HG03095 (cell line): ENCODE measurements around the gene SPINT4.
"Not testable (repeated sequence)": the region's sequence is repeated elsewhere in the genome, so short reads cannot be mapped to it uniquely, and the experiment has no call there.

Experiments used
- ATAC-seq: cut with Tn5 transposase; IDR thresholded peaks from one replicate; pipeline ENCODE4 v1.9.1; 2021; ENCODE audit warnings: moderate library complexity; ENCODE audit not compliant: unreplicated experiment

Gene SPINT4

DNA sequence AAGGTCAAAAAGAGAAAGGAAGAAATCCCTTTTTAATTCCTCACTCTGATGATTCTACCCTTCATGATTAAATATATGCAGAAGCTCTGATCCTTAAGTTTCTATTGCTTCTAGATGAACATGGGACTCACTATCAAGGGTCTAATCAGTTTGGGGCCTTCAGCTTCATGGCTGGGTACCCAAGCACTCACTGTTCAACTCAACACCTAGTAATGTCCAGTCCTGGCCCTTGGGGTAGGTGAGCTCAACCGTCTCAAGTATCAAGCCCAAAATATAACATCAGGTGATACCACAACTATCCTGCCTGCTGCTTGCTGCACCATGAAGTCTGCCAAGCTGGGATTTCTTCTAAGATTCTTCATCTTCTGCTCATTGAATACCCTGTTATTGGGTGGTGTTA lies at the start of gene SPINT4:
SPINT4 (plus strand) TSS at position 301 of the 400 bp plus-strand sequence; CDS start at position 322, 21 bp downstream.
- ATAC-seq = no peak

DNA sequence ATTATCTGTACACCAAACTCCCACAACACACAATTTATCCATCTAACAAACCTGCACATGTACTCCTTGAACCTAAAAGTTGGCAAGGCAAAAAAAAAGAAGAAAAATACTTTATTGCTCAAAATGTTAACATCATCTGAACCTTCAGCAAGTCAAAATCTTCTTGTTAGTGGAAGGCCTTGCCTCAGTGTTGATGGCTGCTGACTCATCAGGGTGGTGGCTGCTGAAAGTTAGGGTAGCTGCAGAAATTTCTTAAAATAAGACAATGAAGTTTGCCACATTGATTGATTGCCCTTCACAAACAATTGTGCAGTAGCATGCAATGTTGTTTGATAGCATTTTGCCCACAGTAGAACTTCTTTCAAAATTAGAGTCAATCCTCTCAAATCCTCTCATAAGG lies 49.4 kb upstream of the SPINT4 start:
- ATAC-seq = no peak

DNA sequence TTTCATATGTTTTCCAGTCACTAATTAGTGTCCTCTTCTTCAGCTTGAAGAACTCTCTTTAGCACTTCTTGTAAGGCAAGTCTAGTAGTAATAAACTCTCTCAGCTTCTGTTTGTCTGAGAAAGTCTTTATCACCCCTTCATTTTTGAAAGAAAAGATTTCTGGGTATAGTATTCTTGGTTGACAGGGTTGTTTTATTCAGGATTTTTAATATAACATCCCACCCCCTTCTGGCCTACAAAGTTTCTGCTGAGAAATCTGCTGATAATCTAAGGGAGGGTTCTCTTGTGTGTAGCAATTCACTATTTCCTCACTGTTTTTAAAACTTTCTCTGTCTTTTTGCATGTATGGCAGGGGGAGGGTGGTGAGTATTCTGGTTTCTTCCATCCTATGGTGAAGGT lies 42.5 kb upstream of the SPINT4 start:
- ATAC-seq = no peak

DNA sequence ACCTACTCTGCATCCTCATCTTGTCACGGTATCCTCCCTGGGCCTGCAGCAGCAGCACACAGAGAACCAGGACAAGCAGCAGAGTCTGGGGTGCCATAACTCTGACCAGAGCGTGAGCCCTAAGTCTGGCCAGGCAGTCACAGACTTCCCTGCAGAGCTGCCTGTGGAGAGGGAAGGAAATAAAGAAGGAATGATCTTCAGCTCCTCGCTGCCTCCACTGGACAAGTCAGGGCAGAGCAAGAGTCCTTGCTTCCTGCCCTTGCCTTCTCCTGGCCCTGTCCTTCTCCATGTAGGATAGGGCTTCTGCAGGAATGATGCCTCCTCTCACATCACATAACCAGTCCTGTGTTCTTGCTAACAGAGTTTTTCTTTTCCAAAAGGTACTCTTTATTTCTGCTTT lies 36.3 kb upstream of the SPINT4 start:
- ATAC-seq = no peak

DNA sequence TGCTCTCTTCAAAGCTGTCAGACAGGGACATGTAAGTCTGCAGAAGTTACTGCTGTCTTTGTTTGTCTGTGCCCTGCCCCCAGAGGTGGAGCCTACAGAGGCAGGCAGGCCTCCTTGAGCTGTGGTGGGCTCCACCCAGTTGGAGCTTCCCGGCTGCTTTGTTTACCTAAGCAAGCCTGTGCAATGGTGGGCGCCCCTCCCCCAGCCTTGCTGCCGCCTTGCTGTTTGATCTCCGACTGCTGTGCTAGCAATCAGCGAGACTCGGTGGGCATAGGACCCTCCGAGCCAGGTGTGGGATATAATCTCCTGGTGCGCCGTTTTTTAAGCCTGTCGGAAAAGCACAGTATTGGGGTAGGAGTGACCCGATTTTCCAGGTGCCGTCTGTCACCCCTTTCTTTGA lies 28.8 kb upstream of the SPINT4 start:
- ATAC-seq = not testable (repeated sequence)

DNA sequence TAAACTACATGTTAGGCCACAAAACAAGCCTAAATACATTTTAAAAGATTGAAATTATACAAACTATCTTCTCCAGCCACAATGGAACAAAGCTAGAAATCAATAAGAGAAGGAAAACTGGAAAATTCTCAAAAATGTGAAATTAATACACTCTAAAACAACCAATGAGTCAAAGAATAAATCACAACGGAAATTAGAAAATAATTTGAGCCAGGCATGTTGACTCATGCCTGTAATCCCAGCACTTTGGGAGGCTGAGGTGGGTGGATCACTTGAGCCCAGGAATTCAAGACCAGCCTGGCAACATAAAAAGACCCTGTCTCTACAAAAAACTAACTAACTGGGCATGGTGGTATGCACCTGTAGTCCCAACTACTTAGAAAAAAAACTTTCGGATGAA lies 26.7 kb upstream of the SPINT4 start:
- ATAC-seq = no peak

DNA sequence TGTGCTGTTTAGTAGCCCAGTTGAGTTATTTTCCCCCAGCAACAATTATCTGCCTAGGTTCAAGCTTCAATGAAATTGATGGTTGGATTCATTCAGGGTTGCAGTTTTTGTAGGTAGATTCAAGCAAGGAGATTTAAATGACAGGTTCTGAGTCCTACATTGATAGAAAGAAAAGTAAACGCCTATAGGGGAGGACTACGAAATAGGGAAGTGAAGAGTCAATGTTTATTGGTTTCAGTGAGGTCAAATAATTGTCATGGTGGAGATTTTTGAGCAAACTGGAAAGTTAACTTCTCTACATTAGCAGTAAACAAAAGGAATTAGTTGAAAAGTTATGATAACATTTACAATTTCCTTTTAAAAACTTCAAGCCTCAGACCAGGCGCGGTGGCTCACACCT lies 21.0 kb upstream of the SPINT4 start:
- no peak for ATAC-seq

DNA sequence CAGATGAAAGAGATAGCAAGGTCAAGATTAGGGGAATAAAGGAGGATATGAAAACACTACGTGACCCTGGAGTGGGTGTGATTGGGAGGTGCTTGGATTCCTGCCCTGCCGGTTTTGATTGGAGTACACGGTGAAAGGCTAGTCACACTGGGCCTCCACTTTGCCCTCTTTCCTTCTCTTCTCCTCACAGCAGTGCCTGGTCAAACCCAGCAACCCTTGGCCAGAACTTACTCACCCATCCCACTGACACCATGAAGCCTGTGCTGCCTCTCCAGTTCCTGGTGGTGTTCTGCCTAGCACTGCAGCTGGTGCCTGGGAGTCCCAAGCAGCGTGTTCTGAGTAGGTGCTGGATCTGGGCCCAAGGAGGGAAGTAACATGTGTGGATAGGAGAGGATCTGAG lies 20.3 kb upstream of the SPINT4 start, which contains the start of gene WFDC13:
WFDC13 (plus strand) TSS at position 166 of the 400 bp plus-strand sequence; CDS start at position 252, 86 bp downstream.
- no peak for ATAC-seq

DNA sequence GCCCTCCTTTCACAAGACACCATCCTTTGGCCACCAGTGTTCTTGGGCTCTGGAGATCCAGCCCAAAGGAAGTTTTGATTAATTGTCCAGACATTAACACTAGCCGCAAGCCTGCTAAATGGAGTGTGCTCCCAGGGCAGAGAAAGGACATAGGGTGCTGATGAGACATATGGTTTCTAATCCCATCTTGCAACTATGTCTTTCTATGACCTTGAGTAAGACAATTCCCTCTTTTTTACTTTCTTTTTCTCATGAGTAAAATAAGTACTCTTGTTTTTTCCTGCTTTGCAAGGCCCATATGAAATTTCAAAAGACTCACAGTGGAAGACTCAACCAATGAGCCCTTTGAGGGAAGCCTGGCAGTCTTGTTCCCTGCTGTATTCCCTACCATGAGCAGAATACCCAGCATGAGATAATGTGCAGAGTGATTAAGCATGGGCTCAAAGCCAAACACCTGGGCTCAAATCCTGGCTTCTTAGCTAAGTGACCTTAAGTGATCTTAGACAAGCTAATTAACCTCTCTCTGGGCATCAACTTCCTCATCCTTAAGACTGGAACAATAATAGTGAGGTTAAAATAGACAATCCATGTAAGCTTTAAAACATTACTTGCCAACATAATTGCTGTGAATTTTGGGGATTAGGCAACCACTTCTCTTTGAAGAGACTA lies 17.0 kb upstream of the SPINT4 start, which contains the start of gene WFDC10B:
WFDC10B (minus strand) TSS at position 51 of the 669 bp plus-strand sequence. CDS start 19,027 bp downstream, outside the sequence.
- ATAC-seq = no peak

DNA sequence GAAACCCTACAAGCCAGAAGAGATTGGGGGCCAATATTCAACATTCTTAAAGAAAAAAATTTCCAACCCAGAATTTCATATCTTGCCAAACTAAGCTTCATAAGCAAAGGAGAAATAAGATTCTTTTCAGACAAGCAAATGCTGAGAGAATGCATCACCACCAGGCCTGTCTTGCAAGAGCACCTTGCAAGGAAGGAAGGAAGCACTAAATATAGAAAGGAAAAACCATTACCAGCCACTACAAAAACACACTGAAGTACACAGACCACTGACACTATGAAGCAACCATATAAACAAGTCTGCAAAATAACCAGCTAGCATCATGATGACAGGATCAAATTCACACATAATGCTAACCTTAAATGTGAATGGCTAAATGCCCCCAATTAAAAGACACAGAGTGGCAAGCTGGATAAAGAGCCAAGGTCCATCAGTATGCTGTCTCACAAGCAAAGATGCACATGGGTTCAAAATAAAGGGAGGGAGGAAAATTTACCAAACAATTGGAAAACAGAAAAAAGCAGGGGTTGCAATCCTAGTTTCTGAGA lies 5.9 kb upstream of the SPINT4 start:
- ATAC-seq = not testable (repeated sequence)

DNA sequence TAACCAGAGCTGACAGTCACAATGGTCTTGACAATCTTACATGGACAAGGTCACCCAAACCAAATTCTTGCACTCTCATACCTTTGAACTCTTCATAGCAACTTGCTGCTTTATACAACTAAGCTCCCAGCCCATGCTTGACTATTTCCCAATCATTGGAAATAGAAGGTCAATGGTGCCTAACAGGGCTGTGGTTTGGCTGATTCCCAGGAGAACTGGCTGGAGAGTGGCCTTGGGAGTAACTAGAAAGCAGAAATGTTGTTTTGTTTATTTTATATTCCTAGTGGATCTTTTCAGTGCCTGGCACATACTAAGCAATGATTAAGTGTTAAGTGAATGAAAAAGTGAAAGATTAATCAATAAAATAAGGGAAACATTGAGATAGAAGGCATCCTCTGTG lies 3.0 kb downstream of the SPINT4 start:
- ATAC-seq = no peak

DNA sequence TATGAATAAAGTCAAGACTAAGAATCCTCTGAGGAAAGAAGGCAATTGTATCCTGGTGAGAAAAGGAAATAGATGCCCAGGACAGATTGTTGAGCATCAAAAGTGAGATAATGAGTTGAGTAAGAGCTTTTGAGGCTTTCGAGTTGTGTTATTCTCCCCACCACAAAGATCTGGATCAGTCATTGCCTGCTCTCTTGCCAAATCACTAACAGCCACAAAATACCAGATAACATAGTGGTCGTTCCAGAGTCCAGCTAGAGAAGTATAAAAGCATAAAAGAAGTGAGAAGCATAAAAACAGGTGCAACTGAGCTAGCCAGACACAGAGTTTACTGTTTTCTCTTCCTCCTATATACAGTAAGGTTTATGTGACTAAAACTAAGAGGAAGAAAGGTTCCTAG lies 4.9 kb downstream of the SPINT4 start:
- no peak for ATAC-seq

DNA sequence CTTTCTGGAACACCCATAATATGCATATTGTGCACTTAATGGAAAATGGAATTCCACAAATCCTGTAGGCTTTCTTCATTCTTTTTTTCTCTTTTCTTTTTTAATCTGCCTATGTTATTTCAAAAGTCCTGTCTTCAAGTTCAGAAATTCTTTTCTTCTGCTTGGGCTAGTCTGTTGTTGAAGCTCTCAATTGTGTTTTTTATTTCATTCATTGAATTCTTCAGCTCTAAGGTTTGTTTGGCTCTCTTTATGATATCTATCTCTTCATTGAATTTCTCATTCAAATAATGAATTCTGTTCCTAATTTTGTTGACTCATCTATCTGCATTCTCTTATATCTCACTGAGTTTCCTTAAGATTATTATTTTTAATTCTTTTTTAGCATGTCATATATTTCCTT lies 10.1 kb downstream of the SPINT4 start:
- ATAC-seq = no peak

DNA sequence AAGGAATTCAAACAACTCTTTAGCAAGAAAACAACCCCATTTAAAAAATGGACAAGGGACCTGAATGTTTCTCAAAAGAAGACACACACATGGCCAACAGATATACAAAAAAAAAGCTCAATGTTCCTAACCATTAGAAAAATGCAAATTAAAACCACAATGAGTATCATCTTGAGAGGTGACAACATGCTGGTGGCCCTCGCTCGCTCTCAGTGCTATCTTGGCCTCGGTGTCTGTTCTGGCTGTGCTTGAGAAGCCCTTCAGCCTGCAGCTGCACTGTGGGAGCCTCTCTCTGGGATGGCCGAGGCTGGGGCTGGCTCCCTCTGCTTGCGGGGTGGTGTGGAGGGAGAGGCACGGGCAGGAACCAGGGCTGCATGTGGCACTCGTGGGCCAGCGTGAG lies 13.4 kb downstream of the SPINT4 start:
- no peak for ATAC-seq

DNA sequence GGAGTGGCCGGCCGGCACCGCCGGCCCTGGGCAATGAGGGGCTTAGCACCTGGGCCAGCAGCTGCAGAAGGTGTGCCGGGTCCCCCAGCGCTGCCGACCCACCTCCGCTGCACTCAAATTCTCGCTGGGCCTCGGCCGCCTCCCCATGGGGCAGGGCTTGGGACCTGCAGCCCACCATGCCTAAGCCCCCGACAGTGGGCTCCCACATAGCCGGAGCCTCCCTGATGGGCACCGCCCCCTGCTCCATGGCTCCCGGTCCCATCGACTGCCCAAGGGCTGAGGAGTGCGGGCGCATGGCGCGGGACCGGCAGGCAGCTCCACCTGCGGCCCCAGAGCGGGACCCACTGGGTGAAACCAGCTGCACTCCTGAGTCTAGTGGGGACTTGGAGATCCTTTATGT lies 13.8 kb downstream of the SPINT4 start:
- no peak for ATAC-seq

DNA sequence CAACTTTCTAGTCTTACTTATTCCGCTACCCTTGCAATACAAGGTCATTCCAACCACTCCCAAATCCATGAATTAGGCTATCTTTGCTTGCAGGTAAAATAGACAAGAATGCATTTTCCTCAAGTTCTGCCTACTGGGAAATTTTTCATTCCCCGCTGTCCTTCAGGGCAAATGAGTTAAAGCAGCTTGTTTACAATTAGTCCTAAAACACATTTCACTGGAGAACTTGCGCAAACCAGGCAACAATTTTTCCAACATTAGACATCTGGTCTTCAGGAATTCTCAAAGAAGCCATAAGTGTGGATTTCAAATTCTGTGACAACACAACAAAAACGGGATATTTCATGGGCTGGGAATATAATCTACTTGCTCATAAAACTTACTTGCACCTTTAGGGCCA lies 20.4 kb downstream of the SPINT4 start:
- ATAC-seq = no peak

DNA sequence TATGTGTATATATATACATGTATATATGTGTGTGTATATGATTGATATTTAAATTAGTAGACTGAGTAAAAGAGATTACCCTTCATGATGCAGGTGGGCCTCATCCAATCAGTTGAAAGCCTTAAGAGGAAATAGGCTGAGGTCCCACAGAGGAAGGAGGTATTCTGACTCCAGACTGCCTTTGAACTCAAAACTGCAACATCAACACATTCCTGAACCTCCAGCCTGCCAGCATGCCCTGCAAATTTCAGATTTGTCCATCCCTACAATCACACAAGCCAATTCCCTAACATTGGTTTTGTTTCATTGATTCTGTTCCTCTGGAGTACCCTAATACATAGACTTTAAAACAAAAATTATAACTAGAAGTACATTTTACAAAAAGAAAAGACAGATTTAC lies 22.9 kb downstream of the SPINT4 start:
- no peak for ATAC-seq

DNA sequence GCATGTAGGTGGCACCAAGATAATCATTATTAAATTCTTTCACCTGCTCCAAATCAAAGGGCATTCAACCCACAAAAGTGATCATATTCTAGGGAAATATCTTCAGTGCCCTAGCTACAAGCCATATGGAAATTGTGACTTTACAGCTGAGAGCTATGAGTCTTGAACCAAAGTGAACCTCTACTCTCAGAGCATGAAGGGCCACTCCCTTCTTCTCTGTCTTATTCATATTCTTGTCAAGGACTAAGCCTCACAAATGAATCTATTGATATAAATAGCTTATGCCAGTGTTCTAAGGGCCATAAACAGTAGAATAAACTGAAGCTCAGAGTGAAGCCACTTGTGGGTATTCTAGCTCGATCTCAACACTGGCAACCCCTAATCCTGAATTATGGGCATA lies 29.6 kb downstream of the SPINT4 start:
- ATAC-seq = no peak

DNA sequence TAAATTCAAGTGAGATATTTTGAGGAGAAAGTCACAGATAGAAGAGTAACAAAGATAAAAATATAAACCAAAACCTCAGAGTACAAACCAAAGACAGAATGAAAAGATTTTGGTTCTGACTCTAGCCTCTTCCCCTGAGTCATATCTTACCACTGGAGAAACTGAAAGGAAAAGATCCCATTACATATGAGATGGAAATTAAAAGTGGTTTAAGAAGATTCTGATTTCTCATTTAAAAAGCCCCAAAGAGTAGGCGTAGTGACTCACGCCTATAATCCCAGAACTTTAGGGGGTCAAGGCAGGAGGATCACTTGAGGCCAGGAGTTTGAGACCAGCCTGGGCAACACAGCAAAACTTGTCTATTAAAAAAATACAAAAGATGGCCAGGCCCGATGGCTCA lies 30.6 kb downstream of the SPINT4 start:
- no peak for ATAC-seq

DNA sequence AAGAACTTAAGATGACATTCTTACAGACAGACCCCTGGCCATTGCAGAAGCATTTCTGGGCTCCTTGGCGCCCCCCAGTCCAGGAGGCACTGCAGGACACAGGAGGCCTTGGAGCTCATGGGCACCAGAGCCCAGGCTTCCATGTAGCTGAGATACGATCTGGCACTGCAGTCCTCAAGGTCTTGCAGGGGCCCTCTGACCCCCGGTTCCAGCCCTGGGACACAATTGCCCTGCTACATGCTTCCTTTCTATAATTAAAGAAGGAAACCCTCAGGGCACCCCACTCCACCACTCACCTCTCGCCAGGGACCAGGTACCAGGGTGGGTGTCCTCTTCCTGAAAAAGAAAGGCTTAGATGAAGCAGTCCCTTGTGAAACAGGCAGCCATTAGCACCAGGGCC lies 35.9 kb downstream of the SPINT4 start:
- ATAC-seq = no peak

DNA sequence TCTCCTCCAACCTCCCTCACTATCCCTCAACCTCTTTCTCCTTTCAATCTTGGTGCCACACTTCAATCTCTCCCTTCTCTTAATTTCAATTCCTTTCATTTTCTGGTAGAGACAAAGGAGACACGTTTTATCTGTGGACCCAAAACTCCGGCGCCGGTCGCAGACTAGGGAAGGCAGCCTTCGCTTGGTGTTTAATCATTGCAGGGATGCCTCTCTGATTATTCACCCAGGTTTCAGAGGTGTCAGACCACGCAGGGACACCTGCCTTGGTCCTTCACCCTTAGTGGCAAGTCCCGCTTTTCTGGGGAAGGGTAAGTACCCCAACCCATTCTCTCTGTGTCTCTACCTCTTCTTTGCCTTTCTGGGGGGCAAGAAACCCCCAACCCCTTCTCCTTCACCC lies 37.8 kb downstream of the SPINT4 start:
- not testable (repeated sequence) for ATAC-seq

DNA sequence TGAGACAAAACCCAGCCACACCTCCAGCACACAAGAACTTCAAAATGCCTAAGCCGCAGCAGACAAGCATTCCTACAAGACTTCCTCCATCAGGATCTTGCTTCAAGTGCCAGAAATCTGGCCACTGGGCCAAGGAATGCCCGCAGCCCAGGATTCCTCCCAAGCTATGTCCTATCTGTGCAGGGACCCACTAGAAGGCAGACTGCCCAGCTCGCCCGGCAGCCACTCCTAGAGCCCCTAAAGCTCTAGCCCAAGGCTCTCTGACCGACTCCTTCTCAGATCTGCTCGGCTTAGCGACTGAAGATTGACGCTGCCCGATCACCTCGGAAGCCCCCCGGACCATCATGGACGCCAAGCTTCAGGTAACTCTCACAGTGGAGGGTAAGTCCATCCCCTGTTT lies 39.8 kb downstream of the SPINT4 start:
- ATAC-seq = not testable (repeated sequence)
